Fibroblast of lung (primary cell): ENCODE measurements around the gene PLB1. TPM values are rescaled to one million over a fixed set of nuclear protein-coding genes. Genes with fewer than 3 reads are reported as not detected.

Experiments
- DNase-seq, 2 donors: peaks; one replicate each; pipeline versions ENCODE4 v3.0.0 to v3.0.0-alpha.2; 2010; ENCODE audit warnings: low read depth in 2 of 2
- H2AFZ ChIP-seq: 2 replicates; pipeline ENCODE4 v1.5.1; 2012; ENCODE audit warnings: low read length, control low read depth, inconsistent platforms
- H3K27ac ChIP-seq: 2 replicates; pipeline ENCODE4 v1.5.1; 2011; ENCODE audit warnings: low read length, control low read depth; ENCODE audit not compliant: insufficient read depth
- H3K27me3 ChIP-seq: 2 replicates; pipeline ENCODE4 v1.5.1; 2011; ENCODE audit warnings: mild to moderate bottlenecking, low read length; ENCODE audit not compliant: control insufficient read depth, insufficient read depth
- H3K36me3 ChIP-seq: 2 replicates; pipeline ENCODE4 v1.5.1; 2011; ENCODE audit warnings: low read length; ENCODE audit not compliant: control insufficient read depth, insufficient read depth
- H3K4me1 ChIP-seq: 2 replicates; pipeline ENCODE4 v1.5.1; 2011; ENCODE audit warnings: low read length; ENCODE audit not compliant: control insufficient read depth, insufficient read depth; ENCODE audit errors: extremely low read depth
- H3K4me2 ChIP-seq: 2 replicates; pipeline ENCODE4 v1.5.1; 2011; ENCODE audit warnings: low read length, control low read depth; ENCODE audit not compliant: insufficient read depth; ENCODE audit errors: extremely low read depth
- H3K4me3 ChIP-seq, 4 experiments: fragments of 200-600 bp in 1 of 4; sonication (generic) in 1 of 4; replicated peaks in 1 of 4; 2 replicates each; pipeline ENCODE4 v1.5.1; 2011 to 2016; ENCODE audit warnings: low read length in 4 of 4, low read depth in 3 of 4, mild to moderate bottlenecking in 3 of 4, control low read depth in 2 of 4, inconsistent platforms in 1 of 4, mixed read lengths in 1 of 4; ENCODE audit not compliant: insufficient read depth in 1 of 4; ENCODE audit errors: control extremely low read depth in 1 of 4
- H3K79me2 ChIP-seq: 2 replicates; pipeline ENCODE4 v1.5.1; 2012; ENCODE audit warnings: mild to moderate bottlenecking, low read length, inconsistent platforms; ENCODE audit not compliant: control insufficient read depth, insufficient read depth
- H3K9ac ChIP-seq: 2 replicates; pipeline ENCODE4 v1.5.1; 2011; ENCODE audit warnings: mild to moderate bottlenecking, low read length, control low read depth; ENCODE audit not compliant: insufficient read depth
- H3K9me3 ChIP-seq: 2 replicates; pipeline ENCODE4 v1.5.1; 2012; ENCODE audit warnings: low read depth, low read length; ENCODE audit not compliant: control insufficient read depth, insufficient read depth
- H4K20me1 ChIP-seq: 2 replicates; pipeline ENCODE4 v1.5.1; 2011; ENCODE audit warnings: low read length; ENCODE audit not compliant: control insufficient read depth, insufficient read depth; ENCODE audit errors: extremely low read depth
- CTCF ChIP-seq, 2 donors: IDR thresholded peaks in 1 of 2; conservative IDR thresholded peaks in 1 of 2; 1 replicate in 1 of 2; 2 replicates in 1 of 2; pipeline ENCODE4 v1.5.1; 2011 to 2012; ENCODE audit warnings: low read length in 2 of 2, control low read depth in 1 of 2, inconsistent platforms in 1 of 2, low read depth in 1 of 2, mild to moderate bottlenecking in 1 of 2
- EZH2 ChIP-seq: IDR thresholded peaks from 2 replicates; pipeline ENCODE4 v1.5.1; 2012; ENCODE audit warnings: low read length, control low read depth, mild to moderate bottlenecking; ENCODE audit errors: missing control alignments
- polyA plus RNA-seq, 2 donors: library from polyadenylated mRNA; depleted of rRNA in 1 of 2; stranded (reverse) in 1 of 2; unstranded in 1 of 2; fragments of >200 nt; gene quantifications; 2 replicates each; pipeline ENCODE4 v1.2.1, GENCODE V29; 2011 to 2012; ENCODE audit warnings: missing spikeins in 1 of 2
- total RNA-seq: library from RNA; depleted of rRNA; stranded (reverse); fragments of >200 nt; gene quantifications from 2 replicates; pipeline ENCODE4 v1.2.1, GENCODE V29; 2014

Gene PLB1
- total and polyA plus RNA-seq, 2 donors (not counting 1 experiment from before 2014, with no cell fraction given): 0.70 to 1.8 TPM

GRCh38 chr2:28525481-28525880, 29.6 kb downstream of the PLB1 start:
- DNase-seq: no peak
- no peak for TF ChIP-seq CTCF (conservative IDR thresholded peaks at IDR 0.05 in 1 of 2, IDR thresholded peaks at IDR 0.05 in 1 of 2; ENCODE audit: low read depth in 1 of 2, low read length in 2 of 2)
- Histone ChIP-seq H2AFZ (no peak overlapping the region), H3K27ac (no peak overlapping the region), H4K20me1 (no peaks in the 10 kb centered on the region), H3K4me2 (no peak overlapping the region), H3K27me3 (peaks cover 36% of the 10 kb centered on the region), H3K4me1 (no peaks in the 10 kb centered on the region), H3K4me3 (no peak overlapping the region), H3K36me3 (no peaks in the 10 kb centered on the region), H3K9me3 (no peaks in the 10 kb centered on the region), H3K79me2 (no peaks in the 10 kb centered on the region), H3K9ac (no peak overlapping the region)

- Histone ChIP-seq H3K27me3 (peaks cover 37% of the 10 kb centered on the region), H3K4me1 (no peaks in the 10 kb centered on the region), H3K36me3 (no peaks in the 10 kb centered on the region), H3K79me2 (no peaks in the 10 kb centered on the region), H4K20me1 (no peaks in the 10 kb centered on the region), H3K9me3 (no peaks in the 10 kb centered on the region), H3K4me2 (no peak overlapping the region), H2AFZ (no peak overlapping the region), H3K4me3 (no peak overlapping the region), H3K27ac (no peak overlapping the region), H3K9ac (no peak overlapping the region)
- no peak for DNase-seq
- TF ChIP-seq CTCF (conservative IDR thresholded peaks at IDR 0.05 in 1 of 2, IDR thresholded peaks at IDR 0.05 in 1 of 2; ENCODE audit: low read depth in 1 of 2, low read length in 2 of 2) (no peak), EZH2 (no peak)
Observed at GRCh38 chr2:28526527-28527132, 30.8 kb downstream of the PLB1 start.

GRCh38 chr2:28527196-28527595, 31.3 kb downstream of the PLB1 start:
- no peaks in the 10 kb centered on the region for H3K4me1 ChIP-seq
- TF ChIP-seq CTCF (conservative IDR thresholded peaks at IDR 0.05 in 1 of 2, IDR thresholded peaks at IDR 0.05 in 1 of 2; ENCODE audit: low read depth in 1 of 2, low read length in 2 of 2) (no peak), EZH2 (no peak)
- no peak overlapping the region for H3K4me2 ChIP-seq
- no peaks in the 10 kb centered on the region for H3K36me3 ChIP-seq
- DNase-seq: no peak
- peaks cover 32% of the 10 kb centered on the region for H3K27me3 ChIP-seq
- H3K79me2 ChIP-seq: no peaks in the 10 kb centered on the region
- H3K27ac ChIP-seq: no peak overlapping the region
- H4K20me1 ChIP-seq: no peaks in the 10 kb centered on the region
- H2AFZ ChIP-seq: no peak overlapping the region
- no peak overlapping the region for H3K9ac ChIP-seq
- no peak overlapping the region for H3K4me3 ChIP-seq
- H3K9me3 ChIP-seq: no peaks in the 10 kb centered on the region
